Suprapubic skin (tissue), 4 donors: ENCODE measurements around the gene NLRP2B. TPM values are rescaled to one million over a fixed set of nuclear protein-coding genes. Genes with fewer than 3 reads are reported as not detected.
"Not testable (repeated sequence)": the region's sequence is repeated elsewhere in the genome, so short reads cannot be mapped to it uniquely, and the experiment has no call there.

Experiments used
- DNase-seq, 2 donors: peaks; one replicate each; pipeline ENCODE4 v3.0.0-alpha.2; 2019; ENCODE audit warnings: low spot score in 2 of 2
- H3K27ac ChIP-seq: fragments of 200-600 bp; sonication (generic); one replicate; pipeline ENCODE4 v1.5.1; 2019
- H3K27me3 ChIP-seq: fragments of 200-600 bp; sonication (generic); one replicate; pipeline ENCODE4 v1.5.1; 2019
- H3K36me3 ChIP-seq: fragments of 200-600 bp; sonication (generic); one replicate; pipeline ENCODE4 v1.5.1; 2019
- H3K4me1 ChIP-seq: fragments of 200-600 bp; sonication (generic); one replicate; pipeline ENCODE4 v1.5.1; 2019
- H3K4me3 ChIP-seq: fragments of 200-600 bp; sonication (generic); one replicate; pipeline ENCODE4 v1.5.1; 2019; ENCODE audit warnings: mild to moderate bottlenecking
- H3K9me3 ChIP-seq: fragments of 200-600 bp; sonication (generic); one replicate; pipeline ENCODE4 v1.5.1; 2019
- EP300 ChIP-seq: sonication (generic); formaldehyde crosslinking; IDR thresholded peaks from one replicate; pipeline ENCODE4 v1.6.1; 2017; ENCODE audit warnings: antibody characterized with exemption
- POLR2A ChIP-seq, 2 donors: fragments of 450-650 bp; IDR thresholded peaks; one replicate each; pipeline ENCODE4 v1.6.1; 2017; ENCODE audit warnings: antibody characterized with exemption in 2 of 2, mild to moderate bottlenecking in 2 of 2, moderate library complexity in 2 of 2
- POLR2AphosphoS5 ChIP-seq, 3 donors: sonication (generic); formaldehyde crosslinking; IDR thresholded peaks; one replicate each; pipeline ENCODE4 v1.6.1; 2017; ENCODE audit warnings: antibody characterized with exemption in 3 of 3
- WGBS: methylation state at CpG from one replicate; pipeline ENCODE4 v1.1.5; 2018; 5-methylcytosine and 5-hydroxymethylcytosine counted together
- total RNA-seq, 4 donors: library from RNA; depleted of rRNA; stranded (reverse); fragments of >200 nt; gene quantifications; one replicate each; pipeline ENCODE4 v1.1.0, GENCODE V29; 2016
- TF ChIP-seq, protein P1 (sequence below), 2 donors: fragments of 200-600 bp in 1 of 2; fragments of 450-650 bp in 1 of 2; sonication (generic) in 1 of 2; IDR thresholded peaks; one replicate each; pipeline ENCODE4 v1.5.1; 2016 to 2019; ENCODE audit warnings: antibody characterized with exemption in 2 of 2, mild to moderate bottlenecking in 1 of 2, moderate library complexity in 1 of 2

The NLRP2B gene
- total RNA-seq, 4 donors from 2014 or later: not detected

DNA sequence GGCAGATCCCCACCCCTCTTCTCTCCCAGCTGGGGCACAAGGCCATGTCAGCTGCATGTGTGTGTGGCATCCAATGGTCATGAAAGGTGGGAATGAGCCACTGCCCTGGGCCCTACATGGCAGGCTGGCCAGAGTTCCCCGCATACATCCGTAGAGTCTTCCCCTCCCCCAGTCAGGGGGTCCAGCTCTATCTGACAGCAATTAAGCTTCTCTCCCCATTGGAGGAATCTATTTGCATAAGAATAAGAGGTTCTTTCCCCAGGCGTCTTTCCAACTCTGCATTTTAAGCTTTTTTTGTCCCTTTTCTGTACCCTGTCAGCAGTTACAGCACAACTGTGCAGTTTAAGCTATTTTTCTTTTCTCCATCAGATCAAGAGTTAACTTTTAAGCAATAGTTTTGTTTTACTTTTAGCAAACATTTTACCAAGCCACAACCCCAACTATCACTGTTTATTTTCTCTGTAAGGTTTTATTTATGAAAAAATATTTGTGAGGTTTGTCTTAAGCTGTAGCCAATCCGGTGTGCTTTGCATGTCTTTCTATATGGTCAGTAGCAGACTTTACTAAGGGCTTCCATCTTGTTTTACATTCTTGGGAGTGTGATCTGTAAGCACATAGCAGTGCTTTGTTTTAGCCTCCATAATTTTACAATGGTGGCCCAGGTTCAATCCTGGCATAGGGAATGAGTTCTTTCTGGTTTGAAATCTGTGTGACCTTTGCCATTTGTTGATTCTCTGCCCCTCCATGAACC lies 28.7 kb downstream of the NLRP2B start:
- H3K27ac ChIP-seq: no peak overlapping the region
- 67% methylated on average over 4 of the region's 4 CpGs for WGBS
- no peak for DNase-seq

DNA sequence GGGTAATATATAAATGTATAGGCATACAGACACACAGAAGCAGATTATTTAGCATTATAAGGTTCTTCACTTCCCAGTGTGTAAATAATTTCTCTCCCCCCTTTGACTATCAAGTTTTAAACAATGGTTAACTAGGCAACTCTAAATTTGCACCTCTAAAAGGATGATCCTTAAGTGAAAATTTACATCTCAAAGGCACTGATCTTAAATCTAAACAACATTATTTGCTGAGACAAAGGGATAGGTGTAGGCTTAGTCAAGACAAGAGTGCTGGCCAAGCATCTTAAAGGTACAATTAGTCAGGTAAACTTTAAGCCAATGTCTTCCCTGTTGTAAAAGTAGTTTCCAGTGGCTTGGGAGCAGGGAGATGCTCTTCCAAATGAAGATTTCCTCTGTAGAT lies 33.0 kb downstream of the NLRP2B start:
- Histone ChIP-seq H3K27ac (no peak overlapping the region), H3K9me3 (no peaks in the 10 kb centered on the region), H3K36me3 (no peaks in the 10 kb centered on the region), H3K4me1 (no peaks in the 10 kb centered on the region), H3K27me3 (no peaks in the 10 kb centered on the region), H3K4me3 (no peak overlapping the region)
- DNase-seq: no peak
- TF ChIP-seq POLR2AphosphoS5 (IDR thresholded peaks at IDR 0.05) (no peak), POLR2A (IDR thresholded peaks at IDR 0.05) (no peak), EP300 (no peak)
- TF ChIP-seq, protein P1, sequence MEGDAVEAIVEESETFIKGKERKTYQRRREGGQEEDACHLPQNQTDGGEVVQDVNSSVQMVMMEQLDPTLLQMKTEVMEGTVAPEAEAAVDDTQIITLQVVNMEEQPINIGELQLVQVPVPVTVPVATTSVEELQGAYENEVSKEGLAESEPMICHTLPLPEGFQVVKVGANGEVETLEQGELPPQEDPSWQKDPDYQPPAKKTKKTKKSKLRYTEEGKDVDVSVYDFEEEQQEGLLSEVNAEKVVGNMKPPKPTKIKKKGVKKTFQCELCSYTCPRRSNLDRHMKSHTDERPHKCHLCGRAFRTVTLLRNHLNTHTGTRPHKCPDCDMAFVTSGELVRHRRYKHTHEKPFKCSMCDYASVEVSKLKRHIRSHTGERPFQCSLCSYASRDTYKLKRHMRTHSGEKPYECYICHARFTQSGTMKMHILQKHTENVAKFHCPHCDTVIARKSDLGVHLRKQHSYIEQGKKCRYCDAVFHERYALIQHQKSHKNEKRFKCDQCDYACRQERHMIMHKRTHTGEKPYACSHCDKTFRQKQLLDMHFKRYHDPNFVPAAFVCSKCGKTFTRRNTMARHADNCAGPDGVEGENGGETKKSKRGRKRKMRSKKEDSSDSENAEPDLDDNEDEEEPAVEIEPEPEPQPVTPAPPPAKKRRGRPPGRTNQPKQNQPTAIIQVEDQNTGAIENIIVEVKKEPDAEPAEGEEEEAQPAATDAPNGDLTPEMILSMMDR (IDR thresholded peaks at IDR 0.05): no peak

More for the DNA sequence above, 28.7 kb downstream of the NLRP2B start:
- Histone ChIP-seq H3K4me1 (no peaks in the 10 kb centered on the region), H3K4me3 (no peak overlapping the region), H3K9me3 (no peaks in the 10 kb centered on the region), H3K27me3 (no peaks in the 10 kb centered on the region), H3K36me3 (no peaks in the 10 kb centered on the region)
- TF ChIP-seq POLR2A (IDR thresholded peaks at IDR 0.05) (no peak), EP300 (no peak), POLR2AphosphoS5 (IDR thresholded peaks at IDR 0.05) (no peak)
- TF ChIP-seq, protein P1 (IDR thresholded peaks at IDR 0.05): no peak

DNA sequence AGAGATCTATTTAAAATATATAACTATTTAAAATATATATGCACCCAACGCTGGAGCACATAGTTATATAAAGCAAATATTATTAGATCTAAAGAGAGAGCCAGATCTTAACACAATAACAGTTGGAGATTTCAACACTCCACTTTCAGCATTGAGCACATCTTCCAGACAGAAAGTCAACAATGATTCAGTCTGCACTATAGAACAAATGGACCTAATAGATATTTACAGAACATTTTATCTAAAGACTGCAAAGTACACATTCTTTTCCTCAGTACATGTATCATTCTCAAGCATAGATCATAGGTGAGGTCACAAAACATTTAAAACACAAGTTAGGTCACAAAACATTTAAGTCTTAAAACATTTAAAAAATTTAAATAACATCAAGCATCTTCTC lies 36.4 kb downstream of the NLRP2B start:
- H3K27ac ChIP-seq: no peak overlapping the region
- no peak overlapping the region for H3K4me3 ChIP-seq
- H3K4me1 ChIP-seq: no peaks in the 10 kb centered on the region
- 67% methylated on average over 1 of the region's 1 CpG for WGBS
- H3K36me3 ChIP-seq: no peaks in the 10 kb centered on the region
- DNase-seq: no peak
- H3K27me3 ChIP-seq: no peaks in the 10 kb centered on the region
- no peaks in the 10 kb centered on the region for H3K9me3 ChIP-seq
- no peak for TF ChIP-seq POLR2A (IDR thresholded peaks at IDR 0.05)

DNA sequence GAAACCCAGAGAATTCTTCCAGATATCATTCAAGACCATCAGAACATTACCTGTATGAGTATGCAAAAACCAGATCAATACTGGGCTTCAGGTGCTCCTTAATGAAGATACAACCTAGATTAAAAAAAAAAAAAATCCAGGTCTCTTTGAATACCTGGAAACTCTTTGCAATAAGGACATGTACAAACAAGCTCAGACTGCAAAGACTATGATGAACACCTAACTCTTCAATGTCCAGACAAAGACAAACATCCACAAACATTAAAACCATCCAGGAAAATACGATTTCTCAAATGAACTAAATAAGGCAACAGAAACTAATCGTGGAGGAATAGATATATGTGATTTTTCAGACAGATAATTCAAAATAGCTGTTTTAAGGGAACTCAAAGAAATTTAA lies 38.7 kb downstream of the NLRP2B start:
- Histone ChIP-seq H3K36me3 (no peaks in the 10 kb centered on the region), H3K27ac (no peak overlapping the region), H3K27me3 (no peaks in the 10 kb centered on the region), H3K9me3 (no peaks in the 10 kb centered on the region), H3K4me1 (no peaks in the 10 kb centered on the region), H3K4me3 (no peak overlapping the region)
- TF ChIP-seq POLR2AphosphoS5 (IDR thresholded peaks at IDR 0.05): no peak
- TF ChIP-seq POLR2A (IDR thresholded peaks at IDR 0.05): no peak
- no peak for TF ChIP-seq EP300
- TF ChIP-seq, protein P1 (IDR thresholded peaks at IDR 0.05): no peak
- no peak for DNase-seq
- WGBS: 54% methylated on average over 2 of the region's 2 CpGs

DNA sequence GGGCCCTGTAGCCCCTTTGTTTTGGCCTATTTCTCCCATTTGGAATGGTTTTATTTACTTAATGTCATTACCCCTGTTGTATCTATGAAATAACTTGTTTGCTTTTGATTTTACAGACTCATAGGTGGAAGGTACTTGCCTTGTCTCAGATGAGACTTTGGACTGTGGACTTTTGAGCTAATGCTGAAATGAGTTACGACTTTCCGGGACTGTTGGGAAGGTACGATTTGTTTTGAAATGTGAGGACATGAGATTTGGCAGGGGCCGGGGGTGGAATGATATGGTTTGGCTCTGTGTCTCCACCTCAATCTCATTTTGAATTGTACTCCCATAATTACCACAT lies 39.4 kb downstream of the NLRP2B start:
- DNase-seq: no peak
- no peak overlapping the region for H3K4me3 ChIP-seq
- TF ChIP-seq, protein P1 (IDR thresholded peaks at IDR 0.05): no peak
- TF ChIP-seq POLR2AphosphoS5 (IDR thresholded peaks at IDR 0.05): no peak
- TF ChIP-seq EP300: no peak
- TF ChIP-seq POLR2A (IDR thresholded peaks at IDR 0.05): no peak
- no peaks in the 10 kb centered on the region for H3K4me1 ChIP-seq
- 89% methylated on average over 4 of the region's 4 CpGs for WGBS
- no peaks in the 10 kb centered on the region for H3K9me3 ChIP-seq
- H3K27me3 ChIP-seq: no peaks in the 10 kb centered on the region
- H3K36me3 ChIP-seq: no peaks in the 10 kb centered on the region
- H3K27ac ChIP-seq: no peak overlapping the region

DNA sequence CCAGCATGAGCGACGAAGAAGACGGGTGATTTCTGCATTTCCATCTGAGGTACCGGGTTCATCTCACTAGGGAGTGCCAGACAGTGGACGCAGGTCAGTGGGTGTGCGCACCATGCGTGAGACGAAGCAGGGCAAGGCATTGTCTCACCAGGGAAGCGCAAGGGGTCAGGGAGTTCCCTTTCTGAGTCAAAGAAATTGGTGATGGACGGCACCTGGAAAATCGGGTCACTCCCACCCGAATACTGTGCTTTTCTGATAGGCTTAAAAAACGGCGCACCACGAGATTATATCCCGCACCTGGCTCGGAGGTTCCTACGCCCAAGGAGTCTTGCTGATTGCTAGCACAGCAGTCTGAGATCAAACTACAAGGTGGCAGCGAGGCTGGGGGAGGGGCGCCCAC lies 50.6 kb downstream of the NLRP2B start:
- WGBS: 95% methylated on average over 18 of the region's 20 CpGs
- not testable (repeated sequence) for H3K9me3 ChIP-seq, H3K4me1 ChIP-seq, H3K27me3 ChIP-seq, DNase-seq, H3K4me3 ChIP-seq, H3K27ac ChIP-seq, H3K36me3 ChIP-seq

Other genes starting within 250 kb of the NLRP2B start
- gene ZXDB, start 88.2 kb downstream of the NLRP2B start, total RNA-seq: 10 to 100 TPM; 17.5 to 26.1 (median 21.4) TPM
- 10 to 100 TPM in 3 of 4 donors, 1 to 10 TPM in 1; 6.8 to 14.4 (median 11.9) TPM for gene ZXDA, start 230.2 kb upstream of the NLRP2B start, total RNA-seq